Loucy (cell line): ENCODE measurements around the gene PLA2G4C.

ENCODE experiments used
- CTCF ChIP-seq: fragments of 200-600 bp; sonication (generic); conservative IDR thresholded peaks from 2 replicates; pipeline ENCODE4 v1.5.1; 2014; ENCODE audit warnings: mild to moderate bottlenecking, antibody characterized with exemption, low read length
- EZH2phosphoT487 ChIP-seq: fragments of 200-600 bp; IDR thresholded peaks from 2 replicates; pipeline ENCODE4 v1.6.1; 2018; ENCODE audit warnings: antibody characterized with exemption, mild to moderate bottlenecking, moderate library complexity, borderline replicate concordance

- TF ChIP-seq CTCF (no peak), EZH2phosphoT487 (no peak)
These were observed 59.1 kb downstream of the PLA2G4C start for GRCh38 chr19:48051335-48052033.
